Activated T-helper 1 cell treated with Interleukin-2 at 50 U/mL for 16 hours (primary cell): ENCODE results near the gene GUCY1A2.
"Not testable (repeated sequence)": the region's sequence is repeated elsewhere in the genome, so short reads cannot be mapped to it uniquely, and the experiment has no call there.

Experiments used
- DNase-seq: peaks from one replicate; pipeline ENCODE4 v3.0.0-alpha.2; 2020; ENCODE audit warnings: low read depth

GUCY1A2 gene

GRCh38 chr11:106943089-106943488, 75.2 kb downstream of the GUCY1A2 start:
- no peak for DNase-seq

GRCh38 chr11:106939157-106939556, 79.1 kb downstream of the GUCY1A2 start:
- no peak for DNase-seq

- DNase-seq, result no peak
These were observed 81.2 kb downstream of the GUCY1A2 start for GRCh38 chr11:106937111-106937510.

GRCh38 chr11:106925245-106925644, 93.0 kb downstream of the GUCY1A2 start:
- no peak for DNase-seq

GRCh38 chr11:106920899-106921509, 97.3 kb downstream of the GUCY1A2 start:
- DNase-seq, result no peak

GRCh38 chr11:106917973-106918372, 100.3 kb downstream of the GUCY1A2 start:
- no peak for DNase-seq

- no peak for DNase-seq
These were observed 103.9 kb downstream of the GUCY1A2 start for GRCh38 chr11:106914409-106914808.

- DNase-seq, result no peak
These were observed 105.1 kb downstream of the GUCY1A2 start for GRCh38 chr11:106913141-106913540.

GRCh38 chr11:106904826-106905225, 113.5 kb downstream of the GUCY1A2 start:
- DNase-seq, result no peak

- no peak for DNase-seq
These were observed 128.6 kb downstream of the GUCY1A2 start for GRCh38 chr11:106889718-106890117.

- DNase-seq, result no peak
These were observed 129.9 kb downstream of the GUCY1A2 start for GRCh38 chr11:106888386-106888785.

GRCh38 chr11:106883693-106884092, 134.6 kb downstream of the GUCY1A2 start:
- DNase-seq, result not testable (repeated sequence)

- DNase-seq, result no peak
These were observed 138.3 kb downstream of the GUCY1A2 start for GRCh38 chr11:106879832-106880546.

GRCh38 chr11:106879029-106879428, 139.2 kb downstream of the GUCY1A2 start:
- no peak for DNase-seq

GRCh38 chr11:106875013-106875412, 143.3 kb downstream of the GUCY1A2 start:
- no peak for DNase-seq

GRCh38 chr11:106872246-106872645, 146.0 kb downstream of the GUCY1A2 start:
- DNase-seq, result no peak

- no peak for DNase-seq
These were observed 160.1 kb downstream of the GUCY1A2 start for GRCh38 chr11:106858200-106858599.

GRCh38 chr11:106856566-106856965, 161.7 kb downstream of the GUCY1A2 start:
- DNase-seq, result no peak

- DNase-seq, result no peak
These were observed 163.8 kb downstream of the GUCY1A2 start for GRCh38 chr11:106854429-106854828.

- no peak for DNase-seq
These were observed 164.3 kb downstream of the GUCY1A2 start for GRCh38 chr11:106853850-106854401.

GRCh38 chr11:106852779-106853178, 165.5 kb downstream of the GUCY1A2 start:
- DNase-seq, result no peak

- DNase-seq, result no peak
These were observed 169.8 kb downstream of the GUCY1A2 start for GRCh38 chr11:106848526-106848925.

GRCh38 chr11:106842134-106842533, 176.1 kb downstream of the GUCY1A2 start:
- no peak for DNase-seq

- no peak for DNase-seq
These were observed 177.3 kb downstream of the GUCY1A2 start for GRCh38 chr11:106840947-106841346.
